ENCODE results near the gene IL1R2. TPM values are rescaled to one million over a fixed set of nuclear protein-coding genes. Genes with fewer than 3 reads are reported as not detected.

IL1R2 gene
- total RNA-seq, 2 donors from 2014 or later: 0.73 TPM; not detected in 1

DNA sequence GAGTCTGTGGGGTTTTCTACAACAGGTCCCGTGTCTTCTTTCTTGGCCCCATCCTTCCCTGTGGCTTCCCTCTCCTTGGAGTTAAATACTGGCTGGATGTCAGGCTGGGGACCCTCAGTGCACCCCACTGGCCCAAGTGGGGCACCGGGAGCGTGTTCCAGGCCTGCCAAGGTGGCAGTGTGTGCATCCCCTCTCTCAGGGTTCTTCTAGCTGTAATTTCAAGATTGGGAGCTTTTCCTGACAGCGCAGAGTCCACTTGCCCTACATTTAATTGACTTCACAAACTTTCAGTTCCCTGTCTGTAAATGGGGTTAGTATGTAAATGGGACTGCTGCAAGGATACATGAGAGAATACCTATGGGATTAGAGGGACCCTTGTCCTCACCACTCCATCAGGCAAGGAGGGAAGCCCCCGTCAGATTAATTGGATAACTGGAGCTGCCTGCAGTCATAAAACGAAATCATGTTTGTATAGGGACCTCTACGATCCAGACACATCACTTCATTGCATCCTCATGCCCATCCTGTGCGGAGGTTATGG, 66.6 kb downstream of the IL1R2 start:
- Histone ChIP-seq H3K9me3 (ENCODE audit: control insufficient read depth, low read length) (no peaks in the 10 kb centered on the region), H3K9ac (ENCODE audit: extremely low read depth, low read length, poor library complexity, severe bottlenecking) (no peak overlapping the region), H3K36me3 (ENCODE audit: control insufficient read depth, insufficient read depth, low read length) (no peaks in the 10 kb centered on the region), H3K27me3 (ENCODE audit: control insufficient read depth, insufficient read depth, low read length, poor library complexity, severe bottlenecking) (no peaks in the 10 kb centered on the region), H3K4me3 (ENCODE audit: low read length) (no peak overlapping the region), H3K27ac (ENCODE audit: low read depth, low read length) (no peak overlapping the region), H3K4me1 (ENCODE audit: control insufficient read depth, insufficient read depth, low read length) (no peaks in the 10 kb centered on the region)
- Mint-ChIP-seq H3K4me1 (no peaks in the 10 kb centered on the region), H3K36me3 (ENCODE audit: low read depth) (no peaks in the 10 kb centered on the region), H3K9me3 (no peaks in the 10 kb centered on the region), H3K27me3 (ENCODE audit: insufficient read depth) (peaks cover 2% of the 10 kb centered on the region), H3K4me3 (no peak overlapping the region), H3K27ac (no peak overlapping the region)
- WGBS, 2 experiments (ENCODE audit: insufficient coverage in 1 of 2, insufficient read length in 1 of 2): 90 to 91% methylated on average over 2 to 8 of the region's 8 CpGs
- DNase-seq: no peak
- TF ChIP-seq, protein P1, sequence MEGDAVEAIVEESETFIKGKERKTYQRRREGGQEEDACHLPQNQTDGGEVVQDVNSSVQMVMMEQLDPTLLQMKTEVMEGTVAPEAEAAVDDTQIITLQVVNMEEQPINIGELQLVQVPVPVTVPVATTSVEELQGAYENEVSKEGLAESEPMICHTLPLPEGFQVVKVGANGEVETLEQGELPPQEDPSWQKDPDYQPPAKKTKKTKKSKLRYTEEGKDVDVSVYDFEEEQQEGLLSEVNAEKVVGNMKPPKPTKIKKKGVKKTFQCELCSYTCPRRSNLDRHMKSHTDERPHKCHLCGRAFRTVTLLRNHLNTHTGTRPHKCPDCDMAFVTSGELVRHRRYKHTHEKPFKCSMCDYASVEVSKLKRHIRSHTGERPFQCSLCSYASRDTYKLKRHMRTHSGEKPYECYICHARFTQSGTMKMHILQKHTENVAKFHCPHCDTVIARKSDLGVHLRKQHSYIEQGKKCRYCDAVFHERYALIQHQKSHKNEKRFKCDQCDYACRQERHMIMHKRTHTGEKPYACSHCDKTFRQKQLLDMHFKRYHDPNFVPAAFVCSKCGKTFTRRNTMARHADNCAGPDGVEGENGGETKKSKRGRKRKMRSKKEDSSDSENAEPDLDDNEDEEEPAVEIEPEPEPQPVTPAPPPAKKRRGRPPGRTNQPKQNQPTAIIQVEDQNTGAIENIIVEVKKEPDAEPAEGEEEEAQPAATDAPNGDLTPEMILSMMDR (conservative IDR thresholded peaks at IDR 0.05): no peak

DNA sequence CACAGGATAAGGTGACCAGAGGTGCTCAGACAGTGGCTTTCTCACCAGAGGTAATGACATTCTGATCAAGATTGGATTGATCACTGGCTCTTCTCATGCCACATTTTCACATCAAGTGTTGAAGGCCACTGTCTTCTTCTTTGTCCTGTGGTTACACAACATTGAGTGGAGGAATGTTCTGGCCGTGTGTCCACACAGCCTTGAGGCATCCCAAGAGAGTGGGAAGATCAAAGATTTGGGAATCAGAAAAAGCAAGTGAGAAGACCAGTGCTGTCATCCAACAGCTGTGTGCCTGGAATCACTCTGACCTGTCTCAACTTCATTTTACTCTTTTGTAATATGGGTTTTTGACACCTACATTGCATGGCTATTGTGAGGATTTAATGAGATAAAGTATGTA, 67.4 kb downstream of the IL1R2 start:
- Mint-ChIP-seq H3K36me3 (ENCODE audit: low read depth) (no peaks in the 10 kb centered on the region), H3K27ac (no peak overlapping the region), H3K9me3 (no peaks in the 10 kb centered on the region), H3K27me3 (ENCODE audit: insufficient read depth) (peaks cover 2% of the 10 kb centered on the region), H3K4me1 (no peaks in the 10 kb centered on the region), H3K4me3 (no peak overlapping the region)
- H3K4me1 ChIP-seq (ENCODE audit: control insufficient read depth, insufficient read depth, low read length): no peaks in the 10 kb centered on the region
- H3K27ac ChIP-seq (ENCODE audit: low read depth, low read length): no peak overlapping the region
- no peak for DNase-seq
- TF ChIP-seq, protein P1 (conservative IDR thresholded peaks at IDR 0.05): no peak
- H3K27me3 ChIP-seq (ENCODE audit: control insufficient read depth, insufficient read depth, low read length, poor library complexity, severe bottlenecking): no peaks in the 10 kb centered on the region
- no peaks in the 10 kb centered on the region for H3K9me3 ChIP-seq (ENCODE audit: control insufficient read depth, low read length)
- 76 to 100% methylated on average over 1 of the region's 1 CpG for WGBS, 2 experiments (ENCODE audit: insufficient coverage in 1 of 2, insufficient read length in 1 of 2)
- H3K36me3 ChIP-seq (ENCODE audit: control insufficient read depth, insufficient read depth, low read length): no peaks in the 10 kb centered on the region
- no peak overlapping the region for H3K4me3 ChIP-seq (ENCODE audit: low read length)
- no peak overlapping the region for H3K9ac ChIP-seq (ENCODE audit: extremely low read depth, low read length, poor library complexity, severe bottlenecking)

DNA sequence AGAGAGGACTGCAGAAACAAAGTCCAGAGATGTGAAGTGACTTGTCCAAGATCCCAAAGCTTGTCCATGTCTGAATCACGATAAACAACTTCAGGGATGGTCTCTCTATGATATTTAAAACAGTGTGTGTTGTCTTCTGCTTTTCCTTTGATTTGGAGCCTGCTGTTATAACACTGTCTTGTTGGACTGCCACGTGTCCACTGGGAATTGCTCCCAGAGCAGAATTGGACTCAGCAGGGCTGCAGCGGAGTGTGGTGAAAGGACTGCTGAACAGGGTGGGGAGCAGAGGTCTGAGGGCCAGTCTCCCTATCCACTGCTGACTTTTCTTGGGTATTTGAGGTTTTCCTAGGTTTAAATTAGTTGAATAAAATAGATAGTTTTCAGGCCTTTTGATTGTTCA, 68.3 kb downstream of the IL1R2 start:
- H3K36me3 Mint-ChIP-seq (ENCODE audit: low read depth): no peaks in the 10 kb centered on the region
- H3K36me3 ChIP-seq (ENCODE audit: control insufficient read depth, insufficient read depth, low read length): no peaks in the 10 kb centered on the region
- TF ChIP-seq, protein P1 (conservative IDR thresholded peaks at IDR 0.05): no peak
- peaks cover 2% of the 10 kb centered on the region for H3K27me3 Mint-ChIP-seq (ENCODE audit: insufficient read depth)
- H3K27ac Mint-ChIP-seq: no peak overlapping the region
- no peaks in the 10 kb centered on the region for H3K9me3 ChIP-seq (ENCODE audit: control insufficient read depth, low read length)
- no peak overlapping the region for H3K4me3 ChIP-seq (ENCODE audit: low read length)
- no peak overlapping the region for H3K27ac ChIP-seq (ENCODE audit: low read depth, low read length)
- no peaks in the 10 kb centered on the region for H3K4me1 ChIP-seq (ENCODE audit: control insufficient read depth, insufficient read depth, low read length)
- H3K9ac ChIP-seq (ENCODE audit: extremely low read depth, low read length, poor library complexity, severe bottlenecking): no peak overlapping the region
- H3K27me3 ChIP-seq (ENCODE audit: control insufficient read depth, insufficient read depth, low read length, poor library complexity, severe bottlenecking): no peaks in the 10 kb centered on the region
- no peak for DNase-seq
- 91 to 100% methylated on average over 1 to 3 of the region's 3 CpGs for WGBS, 2 experiments (ENCODE audit: insufficient coverage in 1 of 2, insufficient read length in 1 of 2)
- H3K9me3 Mint-ChIP-seq: no peaks in the 10 kb centered on the region
- H3K4me3 Mint-ChIP-seq: no peak overlapping the region
- no peaks in the 10 kb centered on the region for H3K4me1 Mint-ChIP-seq

All from endodermal cell (in vitro differentiated cells).